Kidney tubule cell (primary cell): ENCODE measurements around the gene NHERF2.
"Not testable (repeated sequence)": the region's sequence is repeated elsewhere in the genome, so short reads cannot be mapped to it uniquely, and the experiment has no call there.

Experiments
- DNase-seq: peaks from one replicate; pipeline ENCODE4 v3.0.0-alpha.2; 2018; ENCODE audit warnings: low spot score

The NHERF2 gene

DNA sequence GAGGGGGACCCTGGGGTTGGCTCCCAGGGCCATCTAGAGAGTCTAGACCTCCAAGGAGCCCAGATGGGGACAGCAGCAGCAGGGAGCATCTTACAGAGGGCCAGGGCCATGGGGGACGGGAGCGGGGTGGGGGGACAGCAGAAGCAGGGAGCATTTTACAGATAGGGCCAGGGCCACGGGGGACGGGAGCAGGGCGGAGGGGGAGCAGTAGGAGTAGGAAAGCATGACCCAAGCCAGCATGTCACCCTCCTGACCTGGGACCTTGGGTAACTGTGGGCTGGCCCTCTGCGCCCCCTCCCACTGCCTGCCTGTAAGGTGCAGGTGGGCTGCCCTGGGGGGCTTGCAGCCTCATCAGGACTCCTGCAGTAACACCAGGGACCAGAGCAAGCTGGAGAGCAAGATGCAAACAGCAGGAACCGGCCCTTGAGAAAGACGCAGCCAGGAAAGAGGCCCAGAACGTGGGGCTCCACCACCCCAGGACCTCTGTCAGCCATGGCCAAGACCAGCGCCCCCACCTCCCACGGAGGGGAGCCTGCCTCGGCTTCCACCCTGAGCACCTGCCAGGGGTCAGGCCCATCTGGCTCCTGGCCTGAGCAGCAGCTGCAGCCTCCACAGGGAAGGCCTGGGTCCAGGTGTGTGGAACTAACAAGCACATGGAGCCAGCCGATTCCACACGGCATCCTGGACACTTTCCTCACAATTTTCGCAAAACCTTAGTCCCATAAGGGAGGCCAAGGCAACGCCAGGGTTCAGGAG, 19.4 kb upstream of the NHERF2 start:
- no peak for DNase-seq

DNA sequence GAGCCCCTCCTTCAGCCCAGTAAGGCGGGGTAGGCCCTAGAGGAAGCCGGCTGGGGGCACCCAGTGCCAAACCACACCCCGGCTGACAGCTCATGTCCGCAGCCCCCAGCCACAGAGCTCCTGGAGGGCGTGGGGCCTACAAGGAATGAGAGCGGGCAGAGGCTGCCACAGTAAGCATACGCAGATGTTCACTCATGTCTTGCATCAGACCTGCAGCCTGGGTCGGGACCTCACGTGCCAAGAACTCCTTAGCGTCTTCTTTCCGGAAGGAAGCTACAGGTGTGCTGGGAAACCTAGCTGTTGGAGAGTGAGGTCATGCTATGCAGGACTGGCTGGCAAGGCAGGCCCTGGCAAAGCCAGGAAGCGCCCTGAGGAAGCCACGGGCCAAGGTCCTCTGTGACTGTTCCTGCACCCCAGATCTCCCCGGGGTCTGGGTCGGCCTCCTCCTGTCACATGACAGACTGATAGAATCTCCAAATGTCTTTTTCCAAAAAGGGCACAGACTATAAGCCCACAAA, 18.6 kb upstream of the NHERF2 start:
- DNase-seq: peak; percentile 48

DNA sequence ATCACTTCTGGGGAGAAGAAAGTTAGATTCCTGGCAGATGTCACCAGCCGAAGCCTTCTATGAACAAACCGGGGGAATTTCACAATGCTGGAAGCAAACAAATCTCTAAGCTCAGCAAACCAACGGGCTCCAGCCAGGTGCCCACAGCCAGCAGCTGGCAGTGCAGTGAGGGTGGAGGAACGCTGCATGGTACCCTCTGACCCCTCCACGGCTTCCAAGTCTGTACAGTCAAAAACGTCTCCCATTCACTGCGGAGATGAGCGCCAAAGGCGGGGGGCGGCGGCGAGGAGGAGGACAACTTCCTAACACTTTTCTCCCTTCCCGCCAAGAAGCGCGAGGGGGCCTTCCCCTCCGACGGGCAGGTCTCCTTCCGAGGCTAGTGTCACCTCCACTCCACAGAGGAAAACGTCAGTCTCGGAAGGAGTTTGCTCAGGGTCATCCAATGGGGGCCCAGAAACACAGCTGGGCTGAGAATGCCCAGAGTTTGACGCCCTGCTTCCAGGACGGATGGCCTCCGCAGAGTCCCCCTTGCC, 18.0 kb upstream of the NHERF2 start:
- peak; percentile 28 for DNase-seq

DNA sequence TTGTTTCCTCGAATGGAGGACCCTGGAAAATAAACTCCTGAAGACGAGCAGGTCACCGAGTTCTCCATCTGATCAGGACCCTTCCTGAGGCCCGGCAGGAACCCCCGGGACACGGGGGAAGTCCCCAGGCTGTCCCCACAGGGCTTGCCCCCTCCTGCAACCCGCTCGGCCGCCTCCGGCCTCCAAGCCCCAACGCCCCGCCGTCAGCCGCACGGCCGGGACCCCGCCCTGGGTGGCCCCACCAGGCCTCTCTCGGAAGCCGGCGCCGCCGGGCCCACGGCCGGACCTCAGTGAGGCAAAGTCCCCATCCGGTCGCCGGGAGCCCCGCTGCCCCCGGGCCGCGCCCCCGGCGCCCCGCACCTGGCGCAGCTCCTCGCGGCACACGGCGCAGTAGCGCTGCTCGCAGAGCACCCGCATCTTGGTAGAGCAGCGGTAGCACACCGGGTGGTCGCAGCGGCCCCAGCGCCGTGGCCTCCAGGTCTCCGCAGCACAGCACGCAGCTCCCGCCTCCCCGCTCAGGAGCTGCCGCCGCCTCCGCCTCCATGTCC, 17.5 kb upstream of the NHERF2 start:
- DNase-seq: no peak

DNA sequence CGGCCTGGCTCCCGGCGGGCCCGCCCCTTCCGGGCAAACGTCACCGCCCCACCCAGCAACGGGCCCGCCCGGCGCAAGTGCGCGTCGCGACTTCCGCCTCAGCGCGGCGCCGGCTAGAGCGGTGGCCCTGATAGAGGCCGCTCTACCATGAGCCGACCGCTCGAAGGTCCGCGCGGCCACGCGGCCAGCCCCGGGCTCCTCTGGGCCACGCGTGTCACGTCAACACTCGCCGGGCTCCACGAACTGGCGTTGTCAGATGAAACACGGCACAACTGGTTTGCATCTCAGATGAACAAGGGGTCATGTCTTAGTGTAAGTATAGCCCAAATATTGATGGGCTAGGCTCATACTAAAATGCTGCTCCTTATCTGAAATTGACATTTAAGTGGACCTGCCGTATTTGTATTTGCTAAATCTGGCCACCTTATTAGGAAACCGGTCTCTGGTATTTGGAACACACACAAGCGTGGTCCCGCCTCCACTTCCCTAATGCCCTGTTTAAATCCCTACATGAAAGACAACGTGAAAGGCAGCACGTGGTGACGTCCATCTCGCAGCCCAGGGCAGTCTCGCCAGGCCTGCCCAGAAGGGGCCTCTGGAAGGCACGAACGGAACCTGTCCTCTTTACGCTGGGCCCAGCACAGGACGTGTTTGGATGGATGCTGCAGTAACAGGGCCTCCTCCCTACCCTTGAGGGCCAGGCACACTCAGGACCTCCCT, 16.8 kb upstream of the NHERF2 start, which contains the start of gene ZNF598:
Gene ZNF598, minus strand, starts transcription at position 31 of the 720 bp plus-strand sequence.
- DNase-seq: peak; percentile 87

DNA sequence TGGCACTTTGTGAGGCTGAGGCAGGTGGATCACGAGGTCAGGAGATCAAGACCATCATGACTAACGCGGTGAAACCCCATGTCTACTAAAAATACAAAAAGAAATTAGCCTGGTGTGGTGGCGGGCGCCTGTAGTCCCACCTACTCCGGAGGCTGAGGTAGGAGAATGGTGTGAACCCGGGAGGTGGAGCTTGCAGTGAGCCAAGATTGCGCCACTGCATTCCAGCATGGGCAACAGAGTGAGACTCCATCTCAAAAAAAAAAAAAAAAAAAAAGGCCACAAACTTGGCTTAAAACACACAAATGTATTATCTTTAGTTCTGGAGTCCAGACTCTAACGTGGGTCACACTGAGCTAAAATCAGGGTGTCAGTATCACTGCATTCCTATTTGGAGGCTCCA, 15.0 kb upstream of the NHERF2 start:
- DNase-seq: not testable (repeated sequence)

DNA sequence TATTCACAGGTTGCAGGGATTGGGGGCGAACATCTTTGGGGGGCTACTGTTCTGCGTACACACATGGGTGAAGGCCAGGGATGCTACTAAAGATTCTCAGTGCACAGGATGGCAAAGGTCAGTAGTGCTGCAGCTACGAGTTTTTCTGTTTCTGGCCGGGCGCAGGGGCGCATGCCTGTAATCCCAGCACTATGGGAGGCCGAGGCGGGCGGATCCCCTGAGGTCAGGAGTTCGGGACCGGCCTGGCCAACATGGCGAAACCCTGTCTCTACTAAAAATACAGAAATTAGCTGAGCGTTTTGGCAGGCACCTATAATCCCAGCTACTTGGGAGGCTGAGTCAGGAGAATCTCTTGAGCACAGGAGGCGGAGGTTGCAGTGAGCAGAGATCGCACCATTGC, 13.2 kb upstream of the NHERF2 start:
- no peak for DNase-seq

DNA sequence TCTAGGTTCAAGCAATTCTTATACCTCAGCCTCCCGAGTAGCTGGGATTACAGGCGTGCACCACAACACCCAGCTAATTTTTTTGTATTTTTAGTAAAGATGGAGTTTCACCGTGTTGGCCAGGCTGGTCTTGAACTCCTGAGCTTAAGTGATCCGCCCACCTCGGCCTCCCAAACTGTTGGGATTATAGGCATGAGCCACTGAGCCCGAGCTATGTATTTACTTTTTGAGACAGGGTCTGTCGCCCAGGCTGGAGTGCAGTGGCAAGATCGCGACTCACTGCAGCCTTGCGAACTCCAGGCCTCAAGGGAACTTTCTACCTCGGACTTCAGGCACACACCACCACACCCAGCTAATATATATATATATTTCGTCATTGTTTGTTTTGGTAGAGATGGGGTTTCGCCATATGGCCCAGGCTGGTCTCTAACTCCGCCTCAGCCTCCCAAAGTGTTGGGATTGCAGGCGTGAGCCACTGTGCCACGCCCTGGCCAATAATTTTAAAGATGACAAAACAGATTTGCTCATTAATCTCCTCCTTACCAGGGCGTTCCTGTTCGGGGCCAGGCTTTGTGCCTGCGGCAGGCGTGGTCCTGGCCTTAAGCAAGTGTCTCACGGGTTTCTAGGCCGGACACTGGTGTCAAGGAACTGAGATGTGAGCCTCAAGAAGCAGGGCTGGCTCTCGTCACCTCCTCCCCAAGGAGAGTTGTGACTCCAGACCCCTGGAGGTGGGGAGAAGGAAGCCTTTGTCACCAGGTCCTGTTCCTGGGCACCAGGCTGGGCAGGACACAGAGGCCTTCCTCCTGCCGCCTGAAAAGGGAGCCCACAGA, 11.4 kb upstream of the NHERF2 start:
- no peak for DNase-seq

DNA sequence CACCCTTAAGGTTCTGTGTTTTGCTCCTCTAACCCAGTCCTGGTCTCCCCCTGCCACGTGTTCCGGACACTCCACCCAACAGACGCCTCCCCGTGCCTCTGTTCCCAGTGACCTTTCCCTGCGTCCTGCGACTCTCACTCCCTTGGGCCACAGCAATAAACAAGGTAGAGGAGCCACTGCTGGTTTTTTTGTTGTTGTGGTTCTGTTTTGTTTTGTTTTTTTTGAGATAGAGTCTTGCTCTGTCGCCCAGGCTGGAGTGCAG, 10.8 kb upstream of the NHERF2 start:
- DNase-seq: no peak

DNA sequence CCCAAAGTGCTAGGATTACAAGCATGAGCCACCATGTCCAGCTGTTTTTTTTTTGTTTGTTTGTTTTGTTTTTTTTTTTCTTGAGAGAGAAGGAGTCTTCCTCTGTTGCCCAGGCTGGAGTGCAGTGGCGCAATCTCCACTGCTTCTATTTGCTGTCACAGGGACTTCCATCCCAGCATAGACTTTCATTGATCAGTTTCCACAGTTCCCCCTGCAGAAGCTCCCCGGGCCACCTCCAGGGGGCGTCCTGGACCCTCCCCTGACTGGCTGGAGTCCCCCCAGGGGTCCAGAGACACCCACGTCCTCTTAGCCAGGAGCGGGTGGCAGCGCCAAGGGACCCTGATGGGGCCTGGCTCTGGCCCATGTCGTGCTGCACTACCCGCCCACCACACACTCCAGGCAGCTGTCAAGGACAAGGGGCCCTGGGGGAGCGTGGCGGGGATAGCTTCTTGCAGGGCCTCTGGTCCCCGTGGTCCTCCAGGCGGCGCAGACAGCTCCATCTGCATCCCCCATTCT, 10.2 kb upstream of the NHERF2 start:
- no peak for DNase-seq

DNA sequence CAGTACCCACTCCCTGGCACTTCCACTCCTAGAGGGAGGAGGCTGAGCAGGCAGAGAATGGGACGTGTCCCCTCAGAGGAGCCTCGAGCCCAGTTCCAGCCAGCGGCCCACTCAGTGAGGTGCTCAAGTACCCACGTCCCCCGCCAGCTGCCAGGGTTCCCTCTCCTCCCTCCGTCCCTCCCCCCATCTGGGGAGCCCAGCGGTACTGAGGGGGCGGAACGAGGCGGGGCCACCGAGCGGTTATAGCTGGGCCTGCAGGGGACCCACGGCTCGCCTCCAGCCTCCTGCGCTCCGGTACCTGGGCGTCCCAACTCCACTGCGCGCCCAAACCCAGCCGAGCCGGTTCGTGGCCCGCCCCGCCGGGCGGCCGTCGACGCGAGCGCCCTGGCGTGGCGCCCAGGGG, 7.2 kb upstream of the NHERF2 start, which contains the start of gene NPW:
Gene NPW, plus strand, starts transcription at position 268 of the 403 bp plus-strand sequence.
- DNase-seq: no peak

DNA sequence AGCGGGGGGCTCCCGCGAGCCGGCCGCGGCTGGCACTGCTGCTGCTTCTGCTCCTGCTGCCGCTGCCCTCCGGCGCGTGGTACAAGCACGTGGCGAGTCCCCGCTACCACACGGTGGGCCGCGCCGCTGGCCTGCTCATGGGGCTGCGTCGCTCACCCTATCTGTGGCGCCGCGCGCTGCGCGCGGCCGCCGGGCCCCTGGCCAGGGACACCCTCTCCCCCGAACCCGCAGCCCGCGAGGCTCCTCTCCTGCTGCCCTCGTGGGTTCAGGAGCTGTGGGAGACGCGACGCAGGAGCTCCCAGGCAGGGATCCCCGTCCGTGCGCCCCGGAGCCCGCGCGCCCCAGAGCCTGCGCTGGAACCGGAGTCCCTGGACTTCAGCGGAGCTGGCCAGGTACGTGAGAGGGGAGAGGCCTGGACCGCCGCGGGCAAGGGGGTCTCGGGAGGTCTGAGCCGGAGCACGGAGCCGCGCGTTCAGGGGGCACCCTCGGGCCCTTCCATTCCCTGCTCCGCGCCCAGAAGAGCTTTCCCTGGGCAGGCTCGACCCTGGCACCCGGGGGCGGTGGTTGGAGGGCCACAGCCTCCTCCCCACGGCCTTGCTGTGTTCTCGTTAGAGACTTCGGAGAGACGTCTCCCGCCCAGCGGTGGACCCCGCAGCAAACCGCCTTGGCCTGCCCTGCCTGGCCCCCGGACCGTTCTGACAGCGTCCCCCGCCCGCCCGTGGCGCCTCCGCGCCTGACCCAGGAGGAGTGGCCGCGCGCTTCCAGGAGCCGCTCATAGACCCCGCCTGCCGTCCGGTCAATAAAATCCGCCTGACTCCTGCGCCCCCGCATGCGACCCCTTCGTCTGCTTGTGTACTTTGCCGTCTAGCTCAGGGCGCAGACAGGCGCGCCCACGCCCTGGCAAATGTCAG, 6.5 kb upstream of the NHERF2 start:
- DNase-seq: no peak

DNA sequence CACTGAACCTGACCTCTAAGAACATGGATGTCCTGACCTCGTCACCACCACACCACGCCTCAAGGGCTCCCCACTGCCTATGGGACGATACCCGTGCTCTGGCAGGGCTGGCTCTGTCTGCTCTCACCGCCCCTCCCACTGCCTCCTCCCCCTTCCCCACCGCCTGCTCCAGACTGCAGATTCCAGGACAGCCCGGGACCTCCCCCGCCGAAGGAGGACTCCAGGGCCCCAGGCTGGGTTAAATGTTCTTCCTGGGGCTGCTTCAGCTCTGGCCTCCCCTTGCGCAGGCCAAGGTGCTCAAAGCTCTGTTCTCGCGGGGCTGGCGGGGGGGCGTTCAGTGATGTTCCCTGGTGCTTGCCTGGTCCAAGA, 4.0 kb upstream of the NHERF2 start:
- peak; percentile 47 for DNase-seq

DNA sequence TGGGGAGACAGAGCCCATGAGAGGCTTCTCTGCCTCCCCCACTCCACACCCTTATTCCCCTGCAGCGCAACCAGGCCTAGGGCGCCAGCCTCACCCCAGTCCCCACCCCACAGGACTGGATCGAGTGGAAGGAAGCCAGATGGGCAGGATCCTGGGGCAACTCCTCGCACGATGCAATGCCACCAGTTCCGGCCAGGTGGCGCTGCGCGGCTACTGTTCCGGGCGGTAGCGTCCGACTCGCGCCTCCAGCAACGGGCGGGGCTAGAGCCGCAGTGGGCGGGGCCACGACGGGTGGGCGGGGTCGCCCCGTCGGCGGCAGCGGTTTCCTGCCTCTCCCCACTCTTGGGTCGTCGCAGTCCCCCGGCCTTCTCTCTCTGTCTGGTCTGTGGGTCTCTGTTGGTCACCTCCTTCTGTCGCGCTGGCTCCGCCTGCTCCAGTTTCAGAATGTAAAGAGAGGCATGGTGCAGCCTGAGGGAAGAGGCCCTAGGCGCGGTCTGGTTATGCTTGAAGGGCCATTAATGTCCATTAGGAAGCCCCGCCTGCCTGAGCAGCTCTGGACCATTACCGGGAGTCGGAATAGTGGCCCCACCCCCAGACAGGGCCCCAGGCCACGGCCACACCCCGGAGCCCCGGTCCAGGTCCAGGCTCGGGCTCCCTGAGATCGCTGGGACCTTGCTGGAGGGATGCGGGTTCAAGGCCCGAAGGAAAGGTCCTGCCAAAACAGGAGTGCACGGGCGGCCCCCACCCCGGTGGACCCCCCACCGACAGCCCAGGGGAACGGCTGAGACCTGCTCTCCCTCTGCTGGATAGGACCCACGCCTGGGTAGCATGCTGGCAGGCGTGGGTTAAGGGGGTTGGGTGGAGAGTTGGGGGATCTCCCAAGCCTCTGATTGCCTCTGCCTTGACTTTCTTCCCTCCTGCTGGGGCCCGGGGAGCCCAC, 3.3 kb upstream of the NHERF2 start:
- DNase-seq: peak; percentile 85

DNA sequence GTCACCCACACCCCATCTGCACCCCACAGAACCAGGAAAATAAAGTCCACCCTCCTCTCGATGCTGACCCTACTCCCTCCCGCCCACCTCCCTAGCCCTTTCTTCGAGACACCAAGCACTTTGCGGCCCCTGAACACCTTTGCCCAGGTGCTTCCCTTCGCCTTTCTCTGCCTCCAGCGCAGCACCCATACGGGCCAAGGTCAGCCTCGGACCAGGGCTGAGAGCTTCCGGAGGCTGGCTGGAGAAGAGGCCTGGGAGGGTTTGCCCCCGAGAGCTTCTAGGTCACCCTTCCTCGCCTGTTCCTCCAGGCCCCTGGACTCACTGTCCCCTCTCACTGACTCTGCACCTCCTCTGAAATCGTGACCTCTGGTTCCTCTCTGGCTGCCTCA, 2.7 kb upstream of the NHERF2 start:
- no peak for DNase-seq

DNA sequence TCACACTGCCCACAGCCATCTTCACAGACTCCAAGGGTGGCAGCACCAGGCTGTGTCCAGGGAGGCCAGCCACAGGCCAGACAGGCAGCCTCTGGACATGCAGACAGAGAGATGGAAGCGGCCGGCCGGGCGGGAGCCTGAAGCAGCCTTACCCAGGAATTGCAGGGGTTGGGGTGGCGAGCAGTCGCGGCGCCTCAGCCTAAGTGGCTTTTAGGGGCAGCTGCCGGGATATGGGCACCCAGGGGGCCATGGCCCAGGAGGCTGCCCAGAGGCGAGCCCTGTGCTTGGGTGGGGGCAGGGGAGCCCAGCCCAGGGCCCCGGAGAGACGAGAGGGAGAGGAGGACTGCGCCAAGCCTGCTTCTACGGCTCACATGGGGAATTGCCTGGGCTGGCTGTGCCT, 1.5 kb upstream of the NHERF2 start:
- DNase-seq: no peak

DNA sequence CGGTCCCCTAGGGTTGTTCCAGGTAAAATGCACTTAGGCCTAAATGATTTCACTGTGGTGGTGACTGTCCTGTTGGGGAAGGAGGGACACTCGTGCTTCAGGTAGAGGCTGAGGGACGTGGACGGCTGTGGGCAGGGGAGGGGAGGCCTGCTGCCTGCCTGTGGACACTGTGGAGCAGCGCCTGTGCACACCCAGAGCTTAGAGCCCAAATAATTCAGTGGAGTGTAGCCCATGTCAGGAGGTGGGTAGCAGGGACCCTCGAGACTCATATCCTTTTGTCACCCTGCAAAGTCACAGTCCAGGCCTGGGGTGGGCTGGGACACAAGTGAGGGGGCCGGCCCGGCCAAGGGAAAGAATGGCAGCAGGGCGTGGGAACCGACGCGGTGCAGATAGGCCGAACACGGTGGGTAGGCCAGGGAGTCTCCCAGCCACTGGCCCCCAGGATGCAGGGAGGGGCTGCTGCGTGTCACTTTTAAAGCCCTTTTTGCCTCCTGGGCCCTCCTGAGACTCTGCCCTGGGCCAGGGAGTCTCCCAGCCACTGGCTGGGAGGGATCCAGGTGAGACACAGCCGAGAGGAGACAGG, 733 bp upstream of the NHERF2 start:
- no peak for DNase-seq

DNA sequence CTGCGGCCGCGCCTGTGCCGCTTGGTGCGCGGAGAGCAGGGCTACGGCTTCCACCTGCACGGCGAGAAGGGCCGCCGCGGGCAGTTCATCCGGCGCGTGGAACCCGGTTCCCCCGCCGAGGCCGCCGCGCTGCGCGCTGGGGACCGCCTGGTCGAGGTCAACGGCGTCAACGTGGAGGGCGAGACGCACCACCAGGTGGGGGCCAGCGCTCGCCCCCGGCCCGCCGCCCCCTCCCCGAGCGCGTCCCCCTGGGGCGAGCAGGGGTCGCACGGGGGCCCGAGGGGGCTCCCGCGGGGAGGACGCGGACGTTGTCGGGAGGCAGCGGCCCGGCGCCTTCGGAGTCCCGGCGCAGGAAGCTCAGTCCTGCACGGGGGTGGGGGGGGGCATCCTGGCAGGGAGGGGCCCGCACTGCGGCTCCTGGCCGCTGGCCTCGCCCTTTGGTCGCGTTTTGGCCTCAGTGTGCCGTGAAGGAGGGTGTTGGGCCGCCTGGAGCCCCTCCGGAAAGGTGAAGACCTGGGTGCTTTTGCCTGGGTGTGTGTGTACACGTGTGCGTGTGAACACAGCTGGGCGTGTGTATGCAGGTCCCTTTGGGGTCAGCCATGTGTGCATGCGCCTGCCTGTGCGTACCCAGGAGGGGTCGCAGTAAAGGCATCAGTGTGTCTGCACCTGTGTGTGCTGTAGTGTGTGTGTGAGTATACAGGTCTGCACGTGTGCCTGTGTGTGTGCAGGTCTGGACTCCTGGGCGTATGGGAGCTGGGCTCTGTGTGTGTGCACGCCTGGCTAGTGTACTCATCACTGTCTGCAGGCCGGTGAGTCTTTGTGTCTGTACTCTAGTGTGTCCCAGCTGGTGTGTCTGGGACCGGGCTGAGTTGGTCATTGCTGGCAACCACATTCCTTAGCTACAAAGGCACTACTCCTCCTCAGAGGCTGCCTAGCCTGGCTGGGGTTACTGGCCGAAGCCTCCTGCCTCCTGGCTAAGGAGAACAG, 615 bp downstream of the NHERF2 start:
- peak; percentile 48 for DNase-seq
